ENCODE data around the gene GNRH2.

- TF ChIP-seq CTCF (IDR thresholded peaks at IDR 0.05 in 4 of 5, conservative IDR thresholded peaks at IDR 0.05 in 1 of 5), result no peak
- no peak for TF ChIP-seq POLR2A (IDR thresholded peaks at IDR 0.05)
Observed at GRCh38 chr20:3042625-3043024, 797 bp upstream of the GNRH2 start.

Data from gastrocnemius medialis (tissue), 4 donors.